Right ventricle myocardium superior (tissue), 1 donor: ENCODE results near the gene FSD2. TPM values are rescaled to one million over a fixed set of nuclear protein-coding genes. Genes with fewer than 3 reads are reported as not detected.
"Not testable (repeated sequence)": the region's sequence is repeated elsewhere in the genome, so short reads cannot be mapped to it uniquely, and the experiment has no call there.

Experiments
- ATAC-seq: fragments of 200-7000 bp; cut with Tn5 transposase; one replicate; pipeline ENCODE4 v1.9.1; 2020; ENCODE audit warnings: mild to moderate bottlenecking; ENCODE audit not compliant: poor library complexity
- DNase-seq: peaks from one replicate; pipeline ENCODE4 v3.0.0-alpha.2; 2020
- intact Hi-C: fragments of 100-400 bp; cut with DNase I; formaldehyde crosslinking; loops from one replicate; pipeline ENCODE4 v1.11.2; 2022
- total RNA-seq: library from RNA; stranded (reverse); fragmentation: NEBNext Ultra II Directional; extraction: Animal tissue kit (Norgen Biotek cat#: 25700); gene quantifications from one replicate; pipeline ENCODE4 v1.2.1, GENCODE V29; 2021
- donor health status: DM: no; HTN: yes; CAD: no; lungs with severe emphysema.

The FSD2 gene
- total RNA-seq, 1 donor from 2014 or later = 146 TPM

DNA sequence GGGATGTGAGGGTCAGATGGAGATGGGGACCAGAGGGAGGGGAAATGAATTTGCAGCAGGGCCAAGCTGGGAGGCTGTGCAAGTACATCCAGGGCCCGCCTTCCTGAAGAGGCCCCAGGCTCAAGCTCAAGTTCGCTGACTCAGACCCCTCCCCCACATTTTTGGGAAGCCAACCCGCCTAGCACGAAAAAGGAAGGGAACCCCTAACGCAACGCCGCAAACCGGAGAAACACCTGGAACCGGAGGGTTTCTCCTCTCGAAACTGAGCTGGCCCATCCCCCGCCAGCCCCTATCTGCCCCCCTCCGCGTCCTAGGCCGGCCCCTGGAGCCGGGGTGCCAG is 96.8 kb downstream of the FSD2 start:
- intact Hi-C loops = no loop called here
- DNase-seq = no peak
- ATAC-seq = no peak

DNA sequence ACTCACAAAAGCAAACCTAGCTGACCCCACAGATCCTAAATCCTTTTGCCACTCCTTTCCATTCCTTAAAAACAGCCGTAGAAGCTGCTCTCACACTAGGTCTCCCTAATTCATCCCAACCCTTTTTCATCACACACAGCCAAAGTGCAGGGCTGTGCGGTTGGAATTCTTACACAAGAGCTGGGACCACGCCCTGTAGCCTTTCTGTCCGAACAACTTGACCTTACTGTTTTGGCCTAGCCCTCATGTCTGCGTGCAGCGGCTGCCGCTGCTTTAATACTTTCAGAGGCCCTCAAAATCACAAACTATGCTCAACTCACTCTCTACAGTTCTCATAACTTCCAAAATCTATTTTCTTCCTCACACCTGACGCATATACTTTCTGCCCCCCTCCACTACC is 100.0 kb downstream of the FSD2 start:
- ATAC-seq, DNase-seq, intact Hi-C loops: not testable (repeated sequence)

Other genes starting within 250 kb of the FSD2 start
- 1.3 TPM for gene CPEB1, start 158.7 kb downstream of the FSD2 start, total RNA-seq
- gene AP3B2, start 96.2 kb downstream of the FSD2 start, total RNA-seq = 1.7 TPM
- gene WHAMM, start 3.6 kb upstream of the FSD2 start, total RNA-seq = 5.8 TPM
- gene HOMER2, start 146.7 kb upstream of the FSD2 start, total RNA-seq = 55.1 TPM
- 11.8 TPM for gene RAMAC, start 180.1 kb upstream of the FSD2 start, total RNA-seq
- gene C15orf40, start 205.6 kb upstream of the FSD2 start, total RNA-seq = 11.2 TPM